GM12878 (cell line): ENCODE results near the gene HDAC2. TPM values are rescaled to one million over a fixed set of nuclear protein-coding genes. Genes with fewer than 3 reads are reported as not detected.

ENCODE experiments used
- ATAC-seq: fragments of 200-7000 bp; cut with Tn5 transposase; 3 replicates; pipeline ENCODE4 v1.9.1; 2020; ENCODE audit warnings: mild to moderate bottlenecking, moderate library complexity
- BruUV-seq: library from RNA; stranded (reverse); fragments of 400-500 nt; replicated peaks from 2 replicates; lab custom pipeline; 2021; lab: Mats Ljungman, UMichigan
- CTCF ChIA-PET: fragments of 300-600 bp; sonication (Branson Sonifier 250); formaldehyde crosslinking; extraction: SDS; loops from one replicate; lab custom pipeline; 2021; ENCODE audit warnings: inconsistent platforms; lab: Yijun Ruan, JAX
- POLR2A ChIA-PET: fragments of 350-600 bp; formaldehyde crosslinking; extraction: SDS; loops from one replicate; lab custom pipeline; 2021; ENCODE audit warnings: inconsistent platforms; lab: Charles Lee
- RAD21 ChIA-PET: fragments of 300-600 bp; sonication (Branson Sonifier 250); formaldehyde crosslinking; loops from one replicate; lab custom pipeline; 2023; ENCODE audit warnings: antibody characterized with exemption; ENCODE audit not compliant: unreplicated experiment; lab: Charles Lee
- SMC1A ChIA-PET: fragments of 300-600 bp; sonication (Branson Sonifier 250); formaldehyde crosslinking; loops from one replicate; lab custom pipeline; 2023; ENCODE audit not compliant: unreplicated experiment, uncharacterized antibody; lab: Charles Lee
- DNase-seq: peaks from one replicate; pipeline ENCODE4 v3.0.0-alpha.2; 2011; ENCODE audit warnings: low read depth, low spot score
- FAIRE-seq: peaks from 3 replicates; lab custom pipeline; 2011; peaks lifted over from hg19 to GRCh38; lab: Jason Lieb, UNC
- H2AFZ ChIP-seq: 2 replicates; pipeline ENCODE4 v1.6.0; 2011; ENCODE audit warnings: low read depth, low read length, control low read depth; ENCODE audit not compliant: control insufficient read depth
- H3K27ac ChIP-seq: 2 replicates; pipeline ENCODE4 v1.5.1; 2011; ENCODE audit warnings: control low read depth; ENCODE audit not compliant: control insufficient read depth, insufficient read depth
- H3K27me3 ChIP-seq, 2 experiments: replicated peaks in 1 of 2; 2 replicates each; pipeline versions ENCODE4 v1.6.0 to v1.6.1; 2011; ENCODE audit warnings: low read length in 1 of 2; ENCODE audit not compliant: control insufficient read depth in 2 of 2, insufficient read depth in 2 of 2
- H3K36me3 ChIP-seq, 2 experiments: 2 replicates each; pipeline ENCODE4 v1.5.1; 2011; ENCODE audit warnings: low read length in 1 of 2; ENCODE audit not compliant: control insufficient read depth in 2 of 2, insufficient read depth in 2 of 2
- H3K4me1 ChIP-seq: 2 replicates; pipeline ENCODE4 v1.6.1; 2011; ENCODE audit warnings: mild to moderate bottlenecking, low read length, moderate library complexity, mixed read lengths; ENCODE audit not compliant: control insufficient read depth, insufficient read depth
- H3K4me2 ChIP-seq: 2 replicates; pipeline ENCODE4 v1.6.0; 2011; ENCODE audit warnings: control low read depth; ENCODE audit not compliant: control insufficient read depth, insufficient read depth
- H3K4me3 ChIP-seq: fragments of 200-600 bp; sonication (generic); 2 replicates; pipeline ENCODE4 v1.5.1; 2016
- H3K79me2 ChIP-seq: 2 replicates; pipeline ENCODE4 v1.6.0; 2011; ENCODE audit warnings: low read length; ENCODE audit not compliant: control insufficient read depth, insufficient read depth
- H3K9ac ChIP-seq: 2 replicates; pipeline ENCODE4 v1.8.0; 2011; ENCODE audit warnings: low read length, control low read depth, mixed read lengths; ENCODE audit not compliant: control insufficient read depth, insufficient read depth
- H3K9me3 ChIP-seq: replicated peaks from 3 replicates; pipeline ENCODE4 v1.5.1; 2011; ENCODE audit warnings: mild to moderate bottlenecking, low read length; ENCODE audit not compliant: control insufficient read depth, insufficient read depth
- H4K20me1 ChIP-seq: 2 replicates; pipeline ENCODE4 v1.6.0; 2011; ENCODE audit not compliant: control insufficient read depth, insufficient read depth
- BCL3 ChIP-seq: IDR thresholded peaks from 2 replicates; pipeline ENCODE4 v1.6.1; 2011; ENCODE audit warnings: borderline replicate concordance, low read depth, mild to moderate bottlenecking, moderate library complexity, low read length; ENCODE audit not compliant: insufficient read depth, poor library complexity, severe bottlenecking
- E4F1 ChIP-seq: fragments of 450-650 bp; IDR thresholded peaks from 2 replicates; pipeline ENCODE4 v1.6.1; 2018; ENCODE audit warnings: borderline replicate concordance, mild to moderate bottlenecking; ENCODE audit not compliant: partially characterized antibody
- MEF2A ChIP-seq: IDR thresholded peaks from 2 replicates; pipeline ENCODE4 v1.6.1; 2011; ENCODE audit warnings: low read depth, mild to moderate bottlenecking, low read length, moderate library complexity; ENCODE audit not compliant: insufficient read depth
- WGBS: methylation state at CpG from one replicate; pipeline ENCODE4 v1.1.6; 2016; ENCODE audit warnings: low lambda C conversion rate; ENCODE audit not compliant: insufficient replicate concordance, insufficient coverage; ENCODE audit errors: missing lambda C conversion rate; 5-methylcytosine and 5-hydroxymethylcytosine counted together
- in situ Hi-C: fragments of 300-500 bp; cut with MboI; formaldehyde crosslinking; loops from 9 replicates; pipeline ENCODE4 v1.14.3; 2018; ENCODE audit warnings: mixed read lengths
- intact Hi-C: fragments of 100-400 bp; cut with micrococcal nuclease; formaldehyde crosslinking; loops from one replicate; pipeline ENCODE4 v1.14.2; 2022; ENCODE audit not compliant: unreplicated experiment
- polyA plus RNA-seq, 11 experiments: library from polyadenylated mRNA; depleted of rRNA in 4 of 11; unstranded in 6 of 11; stranded (reverse) in 5 of 11; fragments of >200 nt; fragmentation: Nextera tagmentation in 4 of 11; fragmentation: Illumina TruSeq in 1 of 11; extraction: Ambion mirVana in 4 of 11; extraction: Trizol in 1 of 11; gene quantifications; 1 replicate in 1 of 11; 2 replicates in 10 of 11; pipeline versions ENCODE4 v1.2.1 to v1.2.3, GENCODE V29; 2011 to 2016; ENCODE audit warnings: inconsistent platforms in 2 of 11, missing spikeins in 2 of 11, low read depth in 1 of 11
- total RNA-seq, 4 experiments: library from RNA; depleted of rRNA in 3 of 4; stranded (reverse); fragments of >200 nt in 3 of 4; fragmentation: Illumina TruSeq in 1 of 4; extraction: Trizol in 1 of 4; gene quantifications; 2 replicates each; pipeline versions ENCODE4 v1.2.1 to v1.2.3, GENCODE V29; 2013 to 2021

The HDAC2 gene
- total and polyA plus RNA-seq, 10 of the 15 experiments (the other 5 are each of a cell fraction or from before 2014, with no cell fraction given) = 40.4 to 210 (median 114) TPM

- H3K4me1 ChIP-seq = no peaks in the 10 kb centered on the region
- no peaks in the 10 kb centered on the region for H3K79me2 ChIP-seq
- no peaks in the 10 kb centered on the region; a peak in 1 of 4 replicates for H3K27me3 ChIP-seq
- DNase-seq (no peak), FAIRE-seq (no peak), ATAC-seq (no peak)
- ChIA-PET CTCF (no interaction called here), POLR2A (no interaction called here), RAD21 (no interaction called here), SMC1A (no interaction called here)
- no peaks in the 10 kb centered on the region for H3K36me3 ChIP-seq
- TF ChIP-seq BCL3 = no peak
- no peak for TF ChIP-seq MEF2A
- TF ChIP-seq E4F1 = no peak
- no peaks in the 10 kb centered on the region for H4K20me1 ChIP-seq
- in situ Hi-C loops (no loop called here), intact Hi-C loops (no loop called here)
- H3K4me3 ChIP-seq = no peak overlapping the region
- no peak overlapping the region for H3K4me2 ChIP-seq
- no peak overlapping the region for H3K27ac ChIP-seq
- BruUV-seq = no TSS peak
- H3K9me3 ChIP-seq = no peaks in the 10 kb centered on the region
- WGBS = 25% methylated on average over 4 of the region's 4 CpGs
- no peak overlapping the region for H2AFZ ChIP-seq
- no peak overlapping the region for H3K9ac ChIP-seq
Measured at GRCh38 chr6:114008331-114008730, 37.4 kb upstream of the HDAC2 start.
